ENCODE results near the gene HNRNPH2. TPM values are rescaled to one million over a fixed set of nuclear protein-coding genes. Genes with fewer than 3 reads are reported as not detected.

The HNRNPH2 gene
- total RNA-seq, 1 experiment from 2014 or later, result 72.9 TPM

- H3F3A ChIP-seq (ENCODE audit: insufficient read depth, low read depth), result peaks cover 55% of the 10 kb centered on the region
- ChIA-PET CTCF (no interaction called here), POLR2A (ENCODE audit: unreplicated experiment) (no interaction called here)
Observed at GRCh38 chrX:101398694-101399093, 9.3 kb upstream of the HNRNPH2 start.

GRCh38 chrX:101399825-101400224 lies 8.2 kb upstream of the HNRNPH2 start:
- Histone ChIP-seq H3K4me1 (replicated peaks; ENCODE audit: insufficient read depth) (no peaks in the 10 kb centered on the region), H3K79me2 (ENCODE audit: low read depth) (peaks cover 14% of the 10 kb centered on the region), H3K9me3 (ENCODE audit: insufficient read depth, low read depth) (no peaks in the 10 kb centered on the region), H3K27me3 (ENCODE audit: insufficient read depth, low read depth) (no peaks in the 10 kb centered on the region), H3F3A (ENCODE audit: insufficient read depth, low read depth) (peaks cover 46% of the 10 kb centered on the region), H3K36me3 (ENCODE audit: low read depth) (no peaks in the 10 kb centered on the region), H3K27ac (no peak overlapping the region), H3K4me3 (no peak overlapping the region), H4K20me1 (ENCODE audit: insufficient read depth) (peaks cover 6% of the 10 kb centered on the region; the same call in 1 of the 2 replicates), H2AFZ (no peak overlapping the region), H3K9me2 (ENCODE audit: insufficient read depth) (no peaks in the 10 kb centered on the region), H3K4me2 (no peak overlapping the region)
- intact Hi-C loops (cut with micrococcal nuclease; ENCODE audit: unreplicated experiment), result no loop called here
- no TSS peak for BruUV-seq (replicated peaks)
- CTCF ChIA-PET, result no interaction called here
- no peak for DNase-seq
- POLR2A ChIA-PET (ENCODE audit: unreplicated experiment), result interaction anchor here (0.6 kb wide), 1 partner anchor 8 kb away, joined by 6 read pairs; the partner anchor contains the start of gene GLA
- TF ChIP-seq EZH2 (IDR thresholded peaks at IDR 0.05; ENCODE audit: low read depth), result no peak
- no peak for TF ChIP-seq CTCF (conservative IDR thresholded peaks at IDR 0.05)

More at GRCh38 chrX:101398694-101399093, 9.3 kb upstream of the HNRNPH2 start:
- Histone ChIP-seq H3K27me3 (ENCODE audit: insufficient read depth, low read depth) (no peaks in the 10 kb centered on the region), H3K36me3 (ENCODE audit: low read depth) (0 out of 2 replicates have a peak, but pooled peaks cover 3% of the 10 kb centered on the region), H3K9me2 (ENCODE audit: insufficient read depth) (no peaks in the 10 kb centered on the region), H3K79me2 (ENCODE audit: low read depth) (peaks cover 4% of the 10 kb centered on the region; the same call in 1 of the 2 replicates), H3K9me3 (ENCODE audit: insufficient read depth, low read depth) (no peaks in the 10 kb centered on the region), H3K4me1 (replicated peaks; ENCODE audit: insufficient read depth) (peaks cover under 1% of the 10 kb centered on the region; the same call in 1 of the 2 replicates), H3K4me2 (no peak overlapping the region), H3K27ac (no peak overlapping the region), H4K20me1 (ENCODE audit: insufficient read depth) (peaks cover 11% of the 10 kb centered on the region; the same call in 1 of the 2 replicates), H3K4me3 (no peak overlapping the region), H2AFZ (no peak overlapping the region)
- no peak for DNase-seq
- no TSS peak for BruUV-seq (replicated peaks)
- TF ChIP-seq CTCF (conservative IDR thresholded peaks at IDR 0.05) (no peak), EZH2 (IDR thresholded peaks at IDR 0.05; ENCODE audit: low read depth) (no peak)
- intact Hi-C loops (cut with micrococcal nuclease; ENCODE audit: unreplicated experiment), result no loop called here

GRCh38 chrX:101407167-101407747 lies 765 bp upstream of the HNRNPH2 start:
- ChIA-PET CTCF (no interaction called here), POLR2A (ENCODE audit: unreplicated experiment) (interaction anchor here (0.7 kb wide), 1 partner anchor 7 kb away, joined by 6 read pairs; no protein-coding TSS in a partner anchor)
- BruUV-seq (replicated peaks), result no TSS peak
- peaks cover 6% of the 10 kb centered on the region; the same call in 1 of the 2 replicates for H3K36me3 ChIP-seq (ENCODE audit: low read depth)
- no peaks in the 10 kb centered on the region for H3K9me3 ChIP-seq (ENCODE audit: insufficient read depth, low read depth)
- peaks cover 15% of the 10 kb centered on the region for H4K20me1 ChIP-seq (ENCODE audit: insufficient read depth)
- H3K4me1 ChIP-seq (replicated peaks; ENCODE audit: insufficient read depth), result peaks cover 20% of the 10 kb centered on the region
- no peaks in the 10 kb centered on the region for H3K27me3 ChIP-seq (ENCODE audit: insufficient read depth, low read depth)
- peaks cover 80% of the 10 kb centered on the region for H3K79me2 ChIP-seq (ENCODE audit: low read depth)
- no peak for TF ChIP-seq CTCF (conservative IDR thresholded peaks at IDR 0.05)
- intact Hi-C loops (cut with micrococcal nuclease; ENCODE audit: unreplicated experiment), result loop anchor here (5.0 kb wide), 2 partner anchors 210 to 760 kb away; partner anchors contain the start of gene ARMCX6
- DNase-seq, result no peak
- H3K4me2 ChIP-seq, result peak overlapping the region; percentile 93
- peak overlapping the region; percentile 88 for H3K27ac ChIP-seq
- 0 out of 2 replicates have a peak, but pooled peaks cover 6% of the 10 kb centered on the region for H3F3A ChIP-seq (ENCODE audit: insufficient read depth, low read depth)
- H2AFZ ChIP-seq, result peak overlapping the region; percentile 75; the same call in 1 of the 2 replicates
- peak overlapping the region; percentile 93 for H3K4me3 ChIP-seq
- H3K9me2 ChIP-seq (ENCODE audit: insufficient read depth), result no peaks in the 10 kb centered on the region

All from PC-9 (cell line).